Fibroblast of the aortic adventitia (primary cell): ENCODE measurements around the gene ZNF830. TPM values are rescaled to one million over a fixed set of nuclear protein-coding genes. Genes with fewer than 3 reads are reported as not detected.

Experiments used
- total RNA-seq: library from RNA; depleted of rRNA; stranded (reverse); fragments of >200 nt; gene quantifications from 2 replicates; pipeline ENCODE4 v1.2.3, GENCODE V29; 2012; ENCODE audit warnings: low replicate concordance

ZNF830 gene
- total RNA-seq, 1 donor = 10.5 TPM

Other genes starting within 250 kb of the ZNF830 start
- 3.2 and 12.0 TPM in 2 replicates for gene CCT6B, start 80 bp upstream of the ZNF830 start, total RNA-seq
- 9.2 and 31.0 TPM in 2 replicates for gene LIG3, start 19.0 kb downstream of the ZNF830 start, total RNA-seq
- gene RFFL, start 102.2 kb downstream of the ZNF830 start, total RNA-seq = 17.0 TPM in 2 replicates
- gene RAD51D, start 158.3 kb downstream of the ZNF830 start, total RNA-seq = 4.7 and 14.8 TPM in 2 replicates
- gene FNDC8, start 160.1 kb downstream of the ZNF830 start, total RNA-seq = not detected in 2 replicates
- 11.7 and 14.1 TPM in 2 replicates for gene NLE1, start 180.8 kb downstream of the ZNF830 start, total RNA-seq
- not detected in 2 replicates for gene UNC45B, start 186.3 kb downstream of the ZNF830 start, total RNA-seq
- gene SLC35G3, start 232.9 kb downstream of the ZNF830 start, total RNA-seq = 0.49 TPM in 1 of 2 replicates, not detected in the other